ENCODE data around the gene PLCH1.

Gene PLCH1

DNA sequence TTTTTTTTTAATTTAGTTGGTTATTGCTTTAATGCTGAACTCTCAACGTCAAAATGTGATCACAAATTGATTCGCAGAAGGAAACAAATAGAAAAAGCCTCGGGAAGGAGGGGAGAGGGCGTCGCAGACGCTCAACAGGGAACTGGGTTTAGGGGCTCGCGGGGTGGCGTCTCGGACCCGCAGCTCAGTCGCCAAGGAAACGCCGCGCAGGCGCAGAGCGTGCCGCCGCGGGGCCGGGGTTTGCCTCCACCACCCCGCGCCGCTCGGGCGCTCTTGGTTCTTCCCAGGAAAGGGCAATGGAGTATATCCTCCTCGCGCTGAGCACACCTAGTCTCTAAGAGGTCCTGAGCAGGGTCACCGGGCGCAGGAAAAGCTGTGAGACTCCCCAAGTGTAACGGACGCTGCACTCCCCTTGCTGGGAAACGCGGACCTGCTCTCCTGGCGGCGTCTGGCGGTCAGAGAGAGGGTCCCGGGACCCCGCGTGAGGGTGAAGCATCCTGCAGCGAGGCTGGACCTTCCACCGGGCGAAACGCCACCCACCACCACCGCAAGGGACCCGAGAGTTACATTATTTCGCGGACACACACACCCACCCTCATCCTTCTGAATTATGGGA lies 753 bp downstream of the PLCH1 start:
- DNase-seq, result peak; percentile 96

GRCh38 chr3:155743606-155744005 lies 1.3 kb downstream of the PLCH1 start:
- DNase-seq, result no peak

- DNase-seq, result no peak
These were observed 2.4 kb downstream of the PLCH1 start for GRCh38 chr3:155742349-155742965.

GRCh38 chr3:155741603-155742002 lies 3.3 kb downstream of the PLCH1 start:
- no peak for DNase-seq

- DNase-seq, result peak; percentile 83
These were observed 3.8 kb downstream of the PLCH1 start for GRCh38 chr3:155741101-155741500.

DNA sequence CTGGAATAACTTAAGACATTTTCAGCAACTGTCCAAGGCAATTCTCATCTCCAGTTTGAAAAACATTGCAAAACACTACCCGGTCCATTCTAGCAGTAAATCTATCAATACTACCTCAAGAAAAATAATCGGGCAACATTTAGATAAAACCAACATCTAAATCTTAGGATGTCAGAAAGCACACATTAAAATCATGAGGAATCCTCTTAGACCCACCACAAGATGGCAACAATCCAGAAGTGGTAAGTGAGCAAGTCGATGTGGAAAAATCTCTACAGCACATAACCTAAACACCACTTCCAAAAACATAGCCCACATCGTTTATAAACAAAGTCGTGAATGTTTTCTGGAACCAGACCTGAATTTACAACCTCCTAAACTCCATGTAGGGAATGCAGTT lies 5.7 kb downstream of the PLCH1 start:
- DNase-seq, result no peak

DNA sequence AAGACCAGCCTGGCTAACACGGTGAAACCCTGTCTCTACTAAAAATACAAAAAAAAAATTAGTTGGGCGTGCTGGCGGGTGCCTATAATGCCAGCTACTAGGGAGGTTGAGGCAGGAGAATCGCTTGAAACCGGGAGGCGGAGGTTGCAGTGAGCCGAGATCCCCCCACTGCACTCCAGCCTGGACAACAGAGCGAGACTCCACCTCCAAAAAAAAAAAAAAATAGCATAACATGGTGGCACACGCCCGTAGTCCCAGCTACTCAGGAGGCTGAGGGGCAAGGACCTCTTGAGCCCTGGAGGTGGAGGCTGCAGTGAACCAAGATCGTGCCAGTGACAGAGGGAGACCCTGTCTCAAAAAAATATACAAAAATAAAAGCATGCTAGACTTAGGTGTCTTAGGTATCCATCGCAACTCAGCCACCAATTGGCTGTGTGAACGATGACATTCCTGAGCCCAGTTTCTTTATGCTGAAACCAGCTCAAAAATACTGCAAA lies 6.2 kb downstream of the PLCH1 start:
- DNase-seq, result no peak

GRCh38 chr3:155737844-155738460 lies 6.9 kb downstream of the PLCH1 start:
- DNase-seq, result peak; percentile 51

DNA sequence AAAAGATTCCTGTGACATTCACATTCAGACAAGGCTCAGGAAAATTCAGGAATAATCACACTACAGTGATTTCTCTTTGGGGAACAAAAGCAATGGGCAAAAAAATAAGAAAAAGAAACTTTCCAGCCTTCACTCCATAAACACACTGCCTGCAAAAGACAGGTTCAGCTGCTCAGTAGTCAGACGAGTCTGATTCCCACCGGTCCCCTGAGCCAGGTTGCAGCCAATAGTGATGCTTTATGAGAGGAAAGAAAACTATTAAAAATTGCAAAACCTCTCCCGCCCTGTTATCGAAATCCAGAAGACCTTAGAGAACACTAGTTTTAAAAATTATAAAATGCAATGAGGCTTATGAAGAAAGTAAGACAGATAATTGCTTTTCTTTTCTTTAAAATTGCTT lies 8.5 kb downstream of the PLCH1 start:
- DNase-seq, result no peak

DNA sequence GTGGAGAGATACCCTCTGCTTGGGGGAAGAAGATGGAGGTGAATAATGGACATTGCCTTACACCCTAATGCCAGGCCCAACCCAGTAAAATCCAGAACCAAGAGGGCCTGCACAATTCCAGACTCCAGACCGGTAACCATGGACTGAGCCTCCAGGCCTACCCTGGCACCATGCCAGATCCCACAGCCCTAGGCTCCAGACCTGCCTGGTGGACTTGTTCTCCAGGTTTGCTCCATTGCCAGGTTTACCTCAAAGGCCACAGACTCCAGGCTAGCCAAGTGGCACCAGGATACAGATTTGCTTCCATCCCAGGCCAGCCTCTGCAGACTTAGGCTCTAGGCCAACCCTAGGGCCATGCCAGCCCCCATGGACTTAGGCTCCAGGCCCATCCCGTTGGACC lies 14.0 kb downstream of the PLCH1 start:
- no peak for DNase-seq

- no peak for DNase-seq
These were observed 17.0 kb downstream of the PLCH1 start for GRCh38 chr3:155727836-155728235.

DNA sequence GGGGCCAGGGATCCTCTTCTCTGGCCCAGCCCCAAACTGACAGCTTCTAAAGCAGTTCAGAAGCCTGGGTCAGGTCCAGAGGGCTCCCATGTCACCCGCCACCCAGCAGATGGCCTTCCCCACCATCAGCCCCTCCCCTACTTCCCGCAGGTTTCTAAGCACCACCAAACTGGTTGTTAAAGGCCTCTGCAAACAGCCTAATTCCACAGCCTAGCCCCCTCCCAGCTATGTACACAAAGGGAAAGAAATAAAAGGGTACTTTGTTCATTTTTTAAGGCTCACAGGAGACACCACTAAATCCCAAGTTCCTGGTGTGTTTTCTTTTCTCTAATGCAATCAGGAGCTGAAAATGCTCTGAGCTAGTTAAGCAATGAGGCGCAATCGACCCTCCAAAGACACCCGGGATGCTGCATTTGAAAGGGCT lies 30.6 kb downstream of the PLCH1 start:
- DNase-seq, result peak; percentile 56

- DNase-seq, result no peak
These were observed 32.9 kb downstream of the PLCH1 start for GRCh38 chr3:155712008-155712407.

DNA sequence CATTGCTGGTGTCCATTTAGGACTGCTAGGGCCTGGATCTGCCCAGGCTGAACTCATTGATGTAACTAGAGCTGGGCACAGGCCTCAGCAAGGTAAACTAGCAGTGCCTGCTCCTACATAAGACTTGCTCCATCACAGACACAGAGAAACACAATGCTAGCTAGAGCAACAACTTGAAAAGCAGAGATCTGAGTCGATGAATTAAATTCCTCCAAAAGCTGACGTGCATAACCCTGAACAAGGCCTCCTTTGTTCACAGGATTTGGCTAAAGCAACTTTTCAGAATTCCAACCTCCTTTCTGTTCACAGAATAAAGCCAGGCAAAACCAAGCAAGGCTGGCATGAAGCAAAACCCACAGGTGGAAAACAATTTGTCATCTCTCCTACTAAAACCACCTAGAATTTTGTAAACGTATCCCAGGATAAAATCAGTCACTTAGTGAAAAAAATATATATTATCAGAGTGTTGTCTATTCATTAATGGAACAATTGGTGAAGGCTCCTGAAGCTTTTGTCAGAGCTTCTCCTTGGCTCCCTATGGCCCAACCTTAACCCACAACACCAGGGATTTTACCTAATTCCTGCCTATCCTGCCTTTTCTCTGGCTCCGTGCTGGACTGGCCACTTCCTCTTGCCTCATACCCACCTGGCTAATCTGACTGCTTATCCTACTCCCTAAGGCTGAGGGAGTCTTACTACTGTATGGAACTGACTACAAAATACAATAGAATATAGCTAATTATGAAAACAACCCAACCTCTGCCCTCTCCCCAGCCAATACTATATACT lies 39.9 kb downstream of the PLCH1 start:
- DNase-seq, result peak; percentile 53

GRCh38 chr3:155704061-155704460 lies 40.8 kb downstream of the PLCH1 start:
- DNase-seq, result no peak

GRCh38 chr3:155702745-155703591 lies 41.9 kb downstream of the PLCH1 start:
- DNase-seq, result no peak

- no peak for DNase-seq
These were observed 42.9 kb downstream of the PLCH1 start for GRCh38 chr3:155701882-155702465.

DNA sequence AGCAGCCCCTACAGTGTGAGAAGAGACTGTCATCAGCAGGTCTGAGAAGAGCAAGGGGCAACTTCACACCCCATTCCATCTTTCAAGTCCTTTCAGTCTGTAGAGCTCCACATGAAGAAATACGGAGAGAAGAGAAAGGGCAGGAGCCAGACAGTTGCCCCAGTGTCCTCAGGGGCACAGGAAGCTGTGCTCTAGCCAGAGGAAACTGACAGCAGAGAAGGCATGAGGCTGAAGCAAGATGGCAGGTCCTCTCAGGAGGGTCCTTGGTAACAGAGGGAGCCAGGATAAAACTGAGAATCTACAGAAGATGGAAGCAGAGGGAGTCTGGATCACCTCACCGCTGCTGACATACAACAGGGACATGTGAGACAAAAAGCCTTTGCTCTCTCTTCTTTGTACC lies 47.3 kb downstream of the PLCH1 start:
- no peak for DNase-seq

GRCh38 chr3:155690921-155691320 lies 54.0 kb downstream of the PLCH1 start:
- DNase-seq, result no peak

- no peak for DNase-seq
These were observed 56.4 kb downstream of the PLCH1 start for GRCh38 chr3:155688481-155688880.

GRCh38 chr3:155683344-155683720 lies 61.5 kb downstream of the PLCH1 start:
- DNase-seq, result no peak

Measured in retina (tissue), 1 donor.